ENCODE measurements around the gene ACTN4. TPM values are rescaled to one million over a fixed set of nuclear protein-coding genes. Genes with fewer than 3 reads are reported as not detected.

The ACTN4 gene
- total RNA-seq, 2 experiments from 2014 or later, result 86.8 to 178 TPM

DNA sequence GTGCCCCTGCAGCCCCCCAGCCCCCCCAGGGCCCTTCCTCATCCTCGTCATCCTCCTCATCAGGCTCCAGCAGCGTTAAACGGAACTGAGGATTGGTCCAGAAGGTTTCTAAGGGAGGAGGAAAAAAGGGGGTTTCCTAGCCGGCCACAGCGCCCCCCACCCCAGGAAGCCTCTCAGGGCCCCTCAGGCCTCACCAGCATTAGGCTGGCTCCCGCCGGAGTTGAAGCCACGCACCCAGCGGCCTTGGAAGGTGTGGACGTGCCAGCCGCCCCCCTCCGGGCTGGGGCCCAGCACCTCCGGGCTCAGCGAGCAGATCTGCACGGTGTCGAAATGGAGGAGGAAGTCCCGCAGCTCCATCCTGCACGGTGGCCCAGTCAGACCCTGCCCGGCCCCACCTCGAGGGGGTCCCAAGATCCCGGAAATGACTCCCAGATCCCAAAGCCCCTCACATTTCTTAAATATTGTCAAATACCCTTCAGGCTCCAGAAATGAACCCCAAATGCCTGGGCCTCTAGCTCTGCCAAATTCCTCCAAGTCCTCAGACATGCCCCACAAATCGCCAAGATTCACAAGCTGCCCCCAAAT lies 89.9 kb downstream of the ACTN4 start:
- POLR2A ChIA-PET, result interaction anchor here (0.8 kb wide), 1 partner anchor 141 kb away, joined by 3 read pairs; the partner anchor contains the start of gene RINL
- no peak overlapping the region; the same call in 1 of the 2 replicates for H3K4me2 ChIP-seq (ENCODE audit: low read length)
- DNase-seq (ENCODE audit: low spot score), result no peak

DNA sequence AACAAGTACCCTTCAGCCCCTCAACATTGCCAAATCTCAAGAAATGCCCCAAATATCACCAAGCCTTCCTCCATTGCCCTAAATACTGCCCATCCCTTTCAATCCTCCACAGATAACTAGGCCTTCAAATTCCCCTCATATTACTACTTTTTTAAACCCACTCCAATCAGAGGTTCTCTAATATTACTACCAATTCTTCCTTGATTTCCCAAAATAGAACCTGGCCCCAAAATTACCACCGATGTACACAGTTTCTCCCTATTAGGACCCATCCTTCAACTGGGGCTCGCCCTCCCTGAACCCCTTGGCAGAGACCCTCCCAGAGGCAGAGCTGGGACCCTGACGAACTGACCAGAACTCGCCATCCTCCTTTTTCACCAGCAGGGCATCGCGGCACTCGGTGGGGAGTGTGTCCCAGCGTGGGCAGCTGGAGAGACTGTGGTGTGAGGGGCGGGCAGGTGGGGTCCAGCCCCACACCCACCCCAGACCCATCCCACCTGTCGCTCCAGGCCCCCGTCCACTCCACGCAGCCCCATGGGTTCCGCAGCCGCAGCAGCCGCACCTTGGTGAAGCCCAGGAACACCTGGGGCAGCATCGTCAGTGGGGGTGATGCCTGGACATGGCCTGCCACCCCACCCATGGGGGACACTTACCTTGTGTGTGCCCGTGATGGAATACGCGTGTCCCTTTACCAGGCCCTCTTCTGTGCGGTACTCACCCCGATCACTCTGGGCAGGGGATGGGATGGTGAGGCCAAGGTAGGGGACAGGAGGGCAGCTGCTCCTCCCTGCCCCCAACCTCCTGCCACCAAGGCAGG lies 90.7 kb downstream of the ACTN4 start:
- H3K36me3 ChIP-seq (ENCODE audit: insufficient read depth, low read length), result no peaks in the 10 kb centered on the region
- no peak for TF ChIP-seq EZH2phosphoT487 (IDR thresholded peaks at IDR 0.05; ENCODE audit: borderline replicate concordance, low read depth, low read length)
- TF ChIP-seq, protein P1, sequence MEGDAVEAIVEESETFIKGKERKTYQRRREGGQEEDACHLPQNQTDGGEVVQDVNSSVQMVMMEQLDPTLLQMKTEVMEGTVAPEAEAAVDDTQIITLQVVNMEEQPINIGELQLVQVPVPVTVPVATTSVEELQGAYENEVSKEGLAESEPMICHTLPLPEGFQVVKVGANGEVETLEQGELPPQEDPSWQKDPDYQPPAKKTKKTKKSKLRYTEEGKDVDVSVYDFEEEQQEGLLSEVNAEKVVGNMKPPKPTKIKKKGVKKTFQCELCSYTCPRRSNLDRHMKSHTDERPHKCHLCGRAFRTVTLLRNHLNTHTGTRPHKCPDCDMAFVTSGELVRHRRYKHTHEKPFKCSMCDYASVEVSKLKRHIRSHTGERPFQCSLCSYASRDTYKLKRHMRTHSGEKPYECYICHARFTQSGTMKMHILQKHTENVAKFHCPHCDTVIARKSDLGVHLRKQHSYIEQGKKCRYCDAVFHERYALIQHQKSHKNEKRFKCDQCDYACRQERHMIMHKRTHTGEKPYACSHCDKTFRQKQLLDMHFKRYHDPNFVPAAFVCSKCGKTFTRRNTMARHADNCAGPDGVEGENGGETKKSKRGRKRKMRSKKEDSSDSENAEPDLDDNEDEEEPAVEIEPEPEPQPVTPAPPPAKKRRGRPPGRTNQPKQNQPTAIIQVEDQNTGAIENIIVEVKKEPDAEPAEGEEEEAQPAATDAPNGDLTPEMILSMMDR (conservative IDR thresholded peaks at IDR 0.05; ENCODE audit: low read length), result no peak
- H3K4me3 ChIP-seq (ENCODE audit: low read depth, low read length, poor library complexity, severe bottlenecking), result no peak overlapping the region
- H3K27ac ChIP-seq (ENCODE audit: low read depth, low read length, poor library complexity, severe bottlenecking), result no peak overlapping the region
- POLR2A ChIA-PET, result no interaction called here
- H2AFZ ChIP-seq (ENCODE audit: low read length), result no peak overlapping the region
- DNase-seq (ENCODE audit: low spot score), result no peak
- no peaks in the 10 kb centered on the region for H3K9me3 ChIP-seq (ENCODE audit: low read length)
- H3K9me2 ChIP-seq (ENCODE audit: insufficient read depth, low read length), result no peaks in the 10 kb centered on the region
- peaks cover 20% of the 10 kb centered on the region for H3K4me1 ChIP-seq (ENCODE audit: insufficient read depth, low read length, poor library complexity, severe bottlenecking)
- no TSS peak for BruUV-seq (replicated peaks)
- CTCF ChIA-PET (ENCODE audit: unreplicated experiment), result interaction anchor here (0.6 kb wide), 2 partner anchors 336 to 348 kb away, joined by 6 to 10 read pairs; no protein-coding TSS in a partner anchor
- intact Hi-C loops (cut with micrococcal nuclease; ENCODE audit: unreplicated experiment), result no loop called here
- H3K79me2 ChIP-seq (ENCODE audit: insufficient read depth, low read depth, low read length), result no peaks in the 10 kb centered on the region
- no peaks in the 10 kb centered on the region for H4K20me1 ChIP-seq (ENCODE audit: insufficient read depth, low read length)
- H3K4me2 ChIP-seq (ENCODE audit: low read length), result no peak overlapping the region

More for the DNA sequence above, 89.9 kb downstream of the ACTN4 start:
- Histone ChIP-seq H3K9me2 (ENCODE audit: insufficient read depth, low read length) (no peaks in the 10 kb centered on the region), H4K20me1 (ENCODE audit: insufficient read depth, low read length) (no peaks in the 10 kb centered on the region), H3K79me2 (ENCODE audit: insufficient read depth, low read depth, low read length) (no peaks in the 10 kb centered on the region), H3K4me3 (ENCODE audit: low read depth, low read length, poor library complexity, severe bottlenecking) (no peak overlapping the region), H3K27ac (ENCODE audit: low read depth, low read length, poor library complexity, severe bottlenecking) (no peak overlapping the region), H3K4me1 (ENCODE audit: insufficient read depth, low read length, poor library complexity, severe bottlenecking) (peaks cover 20% of the 10 kb centered on the region), H3K36me3 (ENCODE audit: insufficient read depth, low read length) (no peaks in the 10 kb centered on the region), H3K9me3 (ENCODE audit: low read length) (no peaks in the 10 kb centered on the region), H2AFZ (ENCODE audit: low read length) (no peak overlapping the region)
- no TSS peak for BruUV-seq (replicated peaks)
- intact Hi-C loops (cut with micrococcal nuclease; ENCODE audit: unreplicated experiment), result no loop called here
- CTCF ChIA-PET (ENCODE audit: unreplicated experiment), result interaction anchor here (0.6 kb wide), 1 partner anchor 347 kb away, joined by 10 read pairs; no protein-coding TSS in a partner anchor
- TF ChIP-seq, protein P1 (conservative IDR thresholded peaks at IDR 0.05; ENCODE audit: low read length), result no peak
- TF ChIP-seq EZH2phosphoT487 (IDR thresholded peaks at IDR 0.05; ENCODE audit: borderline replicate concordance, low read depth, low read length), result no peak
